ENCODE data around the gene RPS29. TPM values are rescaled to one million over a fixed set of nuclear protein-coding genes. Genes with fewer than 3 reads are reported as not detected.

Gene RPS29
- total and polyA plus RNA-seq, 9 of the 15 experiments (the other 6 are each of a cell fraction or from before 2014, with no cell fraction given): 1,545 to 5,012 (median 2,448) TPM

GRCh38 chr14:49586673-49587460, 687 bp upstream of the RPS29 start (continued):
- TF ChIP-seq NR2C2 (CRISPR knock-in tag; IDR thresholded peaks at IDR 0.05) (no peak), NR2C2 (tag; IDR thresholded peaks at IDR 0.05) (peak; percentile 58; the same call in 1 of the 2 replicates), CBX3 (IDR thresholded peaks at IDR 0.05; ENCODE audit: borderline replicate concordance in 1 of 2, low read length in 2 of 2) (peak in 1 of 2 experiments; percentile 69; a peak in 2 of 3 replicates), FOXA1 (IDR thresholded peaks at IDR 0.05; ENCODE audit: borderline replicate concordance) (no peak), SPI1 (IDR thresholded peaks at IDR 0.05; ENCODE audit: borderline replicate concordance, low read depth, low read length) (no peak), PRDM10 (IDR thresholded peaks at IDR 0.05; ENCODE audit: partially characterized antibody) (no peak), HMGN3 (IDR thresholded peaks at IDR 0.05; ENCODE audit: borderline replicate concordance, extremely low read depth, insufficient read length, low read depth, low read length) (no peak), ERF (CRISPR knock-in tag; IDR thresholded peaks at IDR 0.05) (no peak), ARNT (IDR thresholded peaks at IDR 0.05) (peak in 1 of 2 experiments; percentile 70; a peak in 1 of 4 replicates), HDAC2 (IDR thresholded peaks at IDR 0.05) (peak; percentile 79), RNF2 (IDR thresholded peaks at IDR 0.05) (peak; percentile 7; the same call in 1 of the 2 replicates), ATF3 (IDR thresholded peaks at IDR 0.05) (no peak), ATF3 (CRISPR knock-in tag; conservative IDR thresholded peaks at IDR 0.05) (peak; percentile 19; the same call in 1 of the 2 replicates), MIER1 (IDR thresholded peaks at IDR 0.05; ENCODE audit: low read depth) (no peak), RBFOX2 (IDR thresholded peaks at IDR 0.05; ENCODE audit: low read depth, low read length) (no peak), CHD4 (IDR thresholded peaks at IDR 0.05; ENCODE audit: insufficient read depth, insufficient replicate concordance, low read depth, low read length, poor library complexity, severe bottlenecking) (no peak)
- TF ChIP-seq, protein P1, sequence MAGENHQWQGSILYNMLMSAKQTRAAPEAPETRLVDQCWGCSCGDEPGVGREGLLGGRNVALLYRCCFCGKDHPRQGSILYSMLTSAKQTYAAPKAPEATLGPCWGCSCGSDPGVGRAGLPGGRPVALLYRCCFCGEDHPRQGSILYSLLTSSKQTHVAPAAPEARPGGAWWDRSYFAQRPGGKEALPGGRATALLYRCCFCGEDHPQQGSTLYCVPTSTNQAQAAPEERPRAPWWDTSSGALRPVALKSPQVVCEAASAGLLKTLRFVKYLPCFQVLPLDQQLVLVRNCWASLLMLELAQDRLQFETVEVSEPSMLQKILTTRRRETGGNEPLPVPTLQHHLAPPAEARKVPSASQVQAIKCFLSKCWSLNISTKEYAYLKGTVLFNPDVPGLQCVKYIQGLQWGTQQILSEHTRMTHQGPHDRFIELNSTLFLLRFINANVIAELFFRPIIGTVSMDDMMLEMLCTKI (IDR thresholded peaks at IDR 0.05; ENCODE audit: partially characterized antibody): no peak
